ENCODE results near the gene NRXN3. TPM values are rescaled to one million over a fixed set of nuclear protein-coding genes. Genes with fewer than 3 reads are reported as not detected.

The NRXN3 gene
- total RNA-seq, 1 experiment from 2014 or later, result not detected

DNA sequence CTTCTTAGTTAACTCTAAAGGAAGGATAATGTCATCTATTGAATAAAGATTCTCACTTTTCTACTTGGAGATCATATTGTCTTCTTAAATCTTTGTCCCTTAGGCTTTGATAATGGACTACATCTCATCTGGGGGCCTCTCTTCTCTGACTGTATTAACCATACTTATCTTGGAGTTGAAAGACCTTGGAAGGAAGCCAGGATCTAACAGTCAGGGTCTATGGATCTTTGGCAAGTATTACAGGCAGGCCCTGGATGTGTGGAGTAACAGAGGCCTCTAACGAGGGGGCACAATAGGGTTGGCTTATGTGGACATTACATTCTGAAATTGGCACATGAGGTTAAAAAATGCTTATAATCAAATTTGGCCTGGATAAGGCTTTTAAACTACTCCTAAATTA is 513.8 kb downstream of the NRXN3 start:
- Histone ChIP-seq H3K79me2 (ENCODE audit: insufficient read depth, low read length) (no peaks in the 10 kb centered on the region), H3K27ac (ENCODE audit: low read depth, low read length) (no peak overlapping the region), H3K4me1 (ENCODE audit: control insufficient read depth in 1 of 2, insufficient read depth in 2 of 2, low read length in 2 of 2) (no peaks in the 10 kb centered on the region), H4K20me1 (ENCODE audit: insufficient read depth) (no peaks in the 10 kb centered on the region), H3K9me2 (ENCODE audit: insufficient read depth) (no peaks in the 10 kb centered on the region), H3K9me3 (ENCODE audit: control insufficient read depth in 1 of 2, insufficient read depth in 1 of 2, low read depth in 1 of 2, low read length in 2 of 2) (no peaks in the 10 kb centered on the region), H3K36me3 (ENCODE audit: control insufficient read depth in 1 of 2, insufficient read depth in 2 of 2, low read length in 2 of 2) (no peaks in the 10 kb centered on the region), H3K9ac (ENCODE audit: low read length) (no peak overlapping the region), H3K4me2 (ENCODE audit: low read length) (no peak overlapping the region), H2AFZ (ENCODE audit: low read depth, low read length, poor library complexity, severe bottlenecking) (no peak overlapping the region), H3K27me3 (ENCODE audit: insufficient read depth, low read length) (no peaks in the 10 kb centered on the region), H3K4me3 (replicated peaks in 1 of 2; ENCODE audit: low read depth in 1 of 2, low read length in 2 of 2) (no peak overlapping the region)
- ChIA-PET CTCF (no interaction called here), RAD21 (ENCODE audit: low non-redundant PET in 1 of 2, low total read pairs in 2 of 2, uncharacterized antibody in 2 of 2, unreplicated experiment in 2 of 2) (no interaction called here), POLR2A (no interaction called here)
- no peak for DNase-seq (ENCODE audit: low read depth, low spot score)
- intact Hi-C loops (cut with micrococcal nuclease), result no loop called here
- TF ChIP-seq SIN3A (IDR thresholded peaks at IDR 0.05; ENCODE audit: low read depth) (no peak), EZH2 (IDR thresholded peaks at IDR 0.05) (no peak), EZH2phosphoT487 (IDR thresholded peaks at IDR 0.05; ENCODE audit: borderline replicate concordance) (no peak), ZFX (IDR thresholded peaks at IDR 0.05) (no peak), POLR2A (IDR thresholded peaks at IDR 0.05; ENCODE audit: borderline replicate concordance, extremely low read depth, insufficient read depth, insufficient read length) (no peak), POLR2AphosphoS5 (IDR thresholded peaks at IDR 0.05; ENCODE audit: low read depth, low read length) (no peak), TCF7L2 (IDR thresholded peaks at IDR 0.05; ENCODE audit: borderline replicate concordance, extremely low read depth, insufficient read depth, insufficient read length) (no peak), ZNF274 (IDR thresholded peaks at IDR 0.05; ENCODE audit: low read depth, low read length) (no peak), FOSL1 (IDR thresholded peaks at IDR 0.05; ENCODE audit: low read depth) (no peak), ELF1 (IDR thresholded peaks at IDR 0.05; ENCODE audit: borderline replicate concordance, low read depth) (no peak), SP1 (IDR thresholded peaks at IDR 0.05; ENCODE audit: low read depth) (no peak)
- TF ChIP-seq, protein P1, sequence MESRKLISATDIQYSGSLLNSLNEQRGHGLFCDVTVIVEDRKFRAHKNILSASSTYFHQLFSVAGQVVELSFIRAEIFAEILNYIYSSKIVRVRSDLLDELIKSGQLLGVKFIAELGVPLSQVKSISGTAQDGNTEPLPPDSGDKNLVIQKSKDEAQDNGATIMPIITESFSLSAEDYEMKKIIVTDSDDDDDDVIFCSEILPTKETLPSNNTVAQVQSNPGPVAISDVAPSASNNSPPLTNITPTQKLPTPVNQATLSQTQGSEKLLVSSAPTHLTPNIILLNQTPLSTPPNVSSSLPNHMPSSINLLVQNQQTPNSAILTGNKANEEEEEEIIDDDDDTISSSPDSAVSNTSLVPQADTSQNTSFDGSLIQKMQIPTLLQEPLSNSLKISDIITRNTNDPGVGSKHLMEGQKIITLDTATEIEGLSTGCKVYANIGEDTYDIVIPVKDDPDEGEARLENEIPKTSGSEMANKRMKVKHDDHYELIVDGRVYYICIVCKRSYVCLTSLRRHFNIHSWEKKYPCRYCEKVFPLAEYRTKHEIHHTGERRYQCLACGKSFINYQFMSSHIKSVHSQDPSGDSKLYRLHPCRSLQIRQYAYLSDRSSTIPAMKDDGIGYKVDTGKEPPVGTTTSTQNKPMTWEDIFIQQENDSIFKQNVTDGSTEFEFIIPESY (IDR thresholded peaks at IDR 0.05; ENCODE audit: extremely low read depth, insufficient replicate concordance, low read length), result no peak
- TF ChIP-seq, protein P2, sequence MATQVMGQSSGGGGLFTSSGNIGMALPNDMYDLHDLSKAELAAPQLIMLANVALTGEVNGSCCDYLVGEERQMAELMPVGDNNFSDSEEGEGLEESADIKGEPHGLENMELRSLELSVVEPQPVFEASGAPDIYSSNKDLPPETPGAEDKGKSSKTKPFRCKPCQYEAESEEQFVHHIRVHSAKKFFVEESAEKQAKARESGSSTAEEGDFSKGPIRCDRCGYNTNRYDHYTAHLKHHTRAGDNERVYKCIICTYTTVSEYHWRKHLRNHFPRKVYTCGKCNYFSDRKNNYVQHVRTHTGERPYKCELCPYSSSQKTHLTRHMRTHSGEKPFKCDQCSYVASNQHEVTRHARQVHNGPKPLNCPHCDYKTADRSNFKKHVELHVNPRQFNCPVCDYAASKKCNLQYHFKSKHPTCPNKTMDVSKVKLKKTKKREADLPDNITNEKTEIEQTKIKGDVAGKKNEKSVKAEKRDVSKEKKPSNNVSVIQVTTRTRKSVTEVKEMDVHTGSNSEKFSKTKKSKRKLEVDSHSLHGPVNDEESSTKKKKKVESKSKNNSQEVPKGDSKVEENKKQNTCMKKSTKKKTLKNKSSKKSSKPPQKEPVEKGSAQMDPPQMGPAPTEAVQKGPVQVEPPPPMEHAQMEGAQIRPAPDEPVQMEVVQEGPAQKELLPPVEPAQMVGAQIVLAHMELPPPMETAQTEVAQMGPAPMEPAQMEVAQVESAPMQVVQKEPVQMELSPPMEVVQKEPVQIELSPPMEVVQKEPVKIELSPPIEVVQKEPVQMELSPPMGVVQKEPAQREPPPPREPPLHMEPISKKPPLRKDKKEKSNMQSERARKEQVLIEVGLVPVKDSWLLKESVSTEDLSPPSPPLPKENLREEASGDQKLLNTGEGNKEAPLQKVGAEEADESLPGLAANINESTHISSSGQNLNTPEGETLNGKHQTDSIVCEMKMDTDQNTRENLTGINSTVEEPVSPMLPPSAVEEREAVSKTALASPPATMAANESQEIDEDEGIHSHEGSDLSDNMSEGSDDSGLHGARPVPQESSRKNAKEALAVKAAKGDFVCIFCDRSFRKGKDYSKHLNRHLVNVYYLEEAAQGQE (IDR thresholded peaks at IDR 0.05; ENCODE audit: low read depth), result no peak
- TF ChIP-seq, protein P3, sequence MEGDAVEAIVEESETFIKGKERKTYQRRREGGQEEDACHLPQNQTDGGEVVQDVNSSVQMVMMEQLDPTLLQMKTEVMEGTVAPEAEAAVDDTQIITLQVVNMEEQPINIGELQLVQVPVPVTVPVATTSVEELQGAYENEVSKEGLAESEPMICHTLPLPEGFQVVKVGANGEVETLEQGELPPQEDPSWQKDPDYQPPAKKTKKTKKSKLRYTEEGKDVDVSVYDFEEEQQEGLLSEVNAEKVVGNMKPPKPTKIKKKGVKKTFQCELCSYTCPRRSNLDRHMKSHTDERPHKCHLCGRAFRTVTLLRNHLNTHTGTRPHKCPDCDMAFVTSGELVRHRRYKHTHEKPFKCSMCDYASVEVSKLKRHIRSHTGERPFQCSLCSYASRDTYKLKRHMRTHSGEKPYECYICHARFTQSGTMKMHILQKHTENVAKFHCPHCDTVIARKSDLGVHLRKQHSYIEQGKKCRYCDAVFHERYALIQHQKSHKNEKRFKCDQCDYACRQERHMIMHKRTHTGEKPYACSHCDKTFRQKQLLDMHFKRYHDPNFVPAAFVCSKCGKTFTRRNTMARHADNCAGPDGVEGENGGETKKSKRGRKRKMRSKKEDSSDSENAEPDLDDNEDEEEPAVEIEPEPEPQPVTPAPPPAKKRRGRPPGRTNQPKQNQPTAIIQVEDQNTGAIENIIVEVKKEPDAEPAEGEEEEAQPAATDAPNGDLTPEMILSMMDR (IDR thresholded peaks at IDR 0.05 in 2 of 3, conservative IDR thresholded peaks at IDR 0.05 in 1 of 3; ENCODE audit: borderline replicate concordance in 1 of 3, insufficient read depth in 1 of 3, low read depth in 2 of 3, low read length in 2 of 3), result no peak
- ATAC-seq, result no peak
- BruUV-seq (replicated peaks), result no TSS peak

Data from HCT116 (cell line).